Measurements from ENCODE around the gene NFATC4. TPM values are rescaled to one million over a fixed set of nuclear protein-coding genes. Genes with fewer than 3 reads are reported as not detected.

The NFATC4 gene
- total and polyA plus RNA-seq, 2 of the 4 experiments (the other 2 are of a cell fraction) = 15.6 to 35.8 TPM

DNA sequence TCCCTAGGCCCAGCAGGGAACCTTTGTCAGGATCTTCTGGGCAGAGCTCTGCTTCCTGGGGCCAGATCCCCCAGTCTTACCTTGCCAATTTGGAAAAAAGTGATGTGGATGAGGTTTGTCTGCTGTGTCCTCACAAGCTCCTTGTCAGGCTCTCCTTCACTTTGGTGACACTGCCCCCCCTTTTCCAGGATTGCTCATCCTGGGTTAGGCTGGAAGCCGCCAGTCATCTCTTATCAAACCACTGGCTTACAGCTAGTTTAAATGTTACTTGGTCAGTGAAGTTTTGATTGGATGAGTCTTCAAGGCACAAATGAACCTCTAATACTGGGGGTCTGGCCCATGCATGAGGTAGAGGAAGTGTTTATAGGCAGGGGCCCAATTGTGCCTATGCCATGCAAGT, 46.1 kb downstream of the NFATC4 start:
- Histone ChIP-seq H3K4me3 (ENCODE audit: insufficient read depth, low read depth, low read length) (no peak overlapping the region), H4K5ac (ENCODE audit: low read depth, low read length) (no peak overlapping the region), H3K56ac (ENCODE audit: extremely low read depth, insufficient read depth, low read length) (no peak overlapping the region), H3K27ac (ENCODE audit: insufficient read depth, low read length) (no peak overlapping the region), H2BK20ac (ENCODE audit: low read depth, low read length) (no peak overlapping the region), H2BK15ac (ENCODE audit: low read depth, low read length) (no peak overlapping the region), H2AK9ac (replicated peaks; ENCODE audit: low read depth, low read length, poor library complexity) (no peak overlapping the region), H4K8ac (ENCODE audit: low read depth in 2 of 2, low read length in 2 of 2) (no peak overlapping the region), H3K79me1 (ENCODE audit: low read depth in 1 of 2, low read length in 2 of 2) (no peaks in the 10 kb centered on the region; a peak in 1 of 4 replicates), H3K36me3 (ENCODE audit: control insufficient read depth, insufficient read depth, low read length) (peaks cover 30% of the 10 kb centered on the region; the same call in 1 of the 2 replicates), H3K14ac (replicated peaks; ENCODE audit: low read depth, low read length) (no peak overlapping the region), H3K18ac (ENCODE audit: low read depth, low read length) (no peak overlapping the region), H2BK120ac (ENCODE audit: low read depth, low read length) (no peak overlapping the region), H3K23ac (ENCODE audit: low read depth, low read length) (no peak overlapping the region), H3K4me1 (ENCODE audit: control insufficient read depth, insufficient read depth, low read length) (no peaks in the 10 kb centered on the region), H2AK5ac (ENCODE audit: low read depth, low read length) (no peak overlapping the region), H4K20me1 (ENCODE audit: insufficient read depth, low read length) (0 out of 2 replicates have a peak, but pooled peaks cover 3% of the 10 kb centered on the region), H2BK5ac (ENCODE audit: low read depth, low read length, poor library complexity, severe bottlenecking) (no peak overlapping the region), H2AFZ (replicated peaks; ENCODE audit: low read length, poor library complexity) (no peak overlapping the region), H3K4me2 (ENCODE audit: low read depth, low read length) (no peak overlapping the region), H3K9me1 (ENCODE audit: insufficient read depth, low read length) (peaks cover 6% of the 10 kb centered on the region; the same call in 1 of the 2 replicates), H4K91ac (ENCODE audit: insufficient read depth, low read depth, low read length) (no peak overlapping the region), H3K4ac (ENCODE audit: low read depth, low read length) (no peak overlapping the region), H3K9me3 (ENCODE audit: control insufficient read depth, insufficient read depth, low read length) (no peaks in the 10 kb centered on the region), H3K9ac (ENCODE audit: low read depth, low read length) (no peak overlapping the region), H3K27me3 (ENCODE audit: control insufficient read depth, insufficient read depth, low read length) (peaks cover 8% of the 10 kb centered on the region)
- in situ Hi-C loops (cut with MboI; ENCODE audit: low sequenced_read_pairs) = no loop called here
- intact Hi-C loops (cut with micrococcal nuclease) = no loop called here
- ChIA-PET POLR2A (ENCODE audit: unreplicated experiment) (no interaction called here), CTCF (no interaction called here)
- dilution Hi-C loops (cut with HindIII; ENCODE audit: low sequenced_read_pairs, unreplicated experiment) = no loop called here
- no CpG with 5 or more reads among the region's 1 CpG for WGBS, 2 experiments (ENCODE audit: extremely low coverage in 2 of 2, insufficient read length in 1 of 2)
- DNase-seq (no peak), ATAC-seq (ENCODE audit: low read depth) (no peak)
- TF ChIP-seq RCOR1 (IDR thresholded peaks at IDR 0.05; ENCODE audit: insufficient replicate concordance, low read length) (no peak), CEBPB (IDR thresholded peaks at IDR 0.05; ENCODE audit: low read depth, low read length) (no peak), SMC3 (IDR thresholded peaks at IDR 0.05; ENCODE audit: low read depth, low read length) (no peak), MAFK (IDR thresholded peaks at IDR 0.05; ENCODE audit: low read depth, low read length) (no peak)
- no TSS peak for BruUV-seq (replicated peaks)

Data from IMR-90 (cell line).